ENCODE measurements around the gene PIGB. TPM values are rescaled to one million over a fixed set of nuclear protein-coding genes. Genes with fewer than 3 reads are reported as not detected.
A peak's percentile ranks its signal among the peaks of the same experiment; 100 is the strongest.
"Not testable (repeated sequence)": the region's sequence is repeated elsewhere in the genome, so short reads cannot be mapped to it uniquely, and the experiment has no call there.

PIGB gene
- total and polyA plus RNA-seq, 2 of the 4 experiments (the other 2 are of a cell fraction): 9.2 to 11.8 TPM

DNA sequence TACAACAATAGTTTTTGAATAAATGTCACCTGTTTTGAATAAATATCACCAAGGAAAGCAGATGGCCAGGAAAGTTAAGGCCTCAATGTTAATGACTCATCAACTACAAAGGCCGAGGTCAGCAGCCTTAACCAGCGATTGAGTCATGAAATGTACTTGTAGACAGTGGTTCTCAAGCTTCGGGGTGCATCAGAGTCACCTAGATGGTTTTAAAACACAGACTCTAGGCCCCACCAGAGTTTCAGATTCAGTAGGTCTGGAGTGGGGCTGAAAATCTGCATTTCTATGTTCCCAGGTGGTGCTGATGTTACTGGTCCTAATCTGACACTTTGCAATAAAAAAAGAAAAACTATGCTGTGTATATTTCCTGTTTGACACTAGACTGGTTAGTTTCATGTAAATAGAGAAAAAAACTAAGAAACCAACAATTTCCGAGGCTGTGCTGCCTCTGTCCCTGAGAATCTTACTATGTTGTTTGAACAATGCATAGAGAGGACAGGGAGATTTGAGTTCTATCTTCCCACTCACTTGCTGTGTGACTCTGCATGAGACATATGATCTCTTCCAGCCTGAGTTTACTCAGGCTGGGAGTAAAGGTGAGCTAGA lies 39.2 kb upstream of the PIGB start:
- no peak overlapping the region for H3K27ac ChIP-seq (ENCODE audit: insufficient read depth, low read length)

DNA sequence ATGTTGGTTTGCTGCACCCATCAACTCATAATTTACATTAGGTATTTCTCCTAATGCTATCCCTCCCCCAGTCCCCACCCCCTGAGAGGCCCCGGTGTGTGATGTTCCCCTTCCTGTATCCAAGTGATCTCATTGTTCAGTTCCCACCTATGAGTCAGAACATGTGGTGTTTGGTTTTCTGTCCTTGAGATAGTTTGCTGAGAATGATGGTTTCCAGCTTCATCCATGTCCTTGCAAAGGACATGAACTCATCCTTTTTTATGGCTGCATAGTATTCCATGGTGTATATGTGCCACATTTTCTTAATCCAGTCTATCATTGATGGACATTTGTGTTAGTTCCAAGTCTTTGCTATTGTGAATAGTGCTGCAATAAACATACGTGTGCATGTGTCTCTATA lies 38.4 kb upstream of the PIGB start:
- in situ Hi-C loops (cut with MboI; ENCODE audit: low sequenced_read_pairs): loop anchor here (5.0 kb wide), 1 partner anchor 58 kb away; no protein-coding TSS in a partner anchor
- H3K23ac ChIP-seq (ENCODE audit: low read depth, low read length); CTCF ChIA-PET; H3K9me3 ChIP-seq (ENCODE audit: control insufficient read depth, insufficient read depth, low read length); H3K4me2 ChIP-seq (ENCODE audit: low read depth, low read length); ATAC-seq (ENCODE audit: low read depth); H3K4ac ChIP-seq (ENCODE audit: low read depth, low read length); H4K91ac ChIP-seq (ENCODE audit: insufficient read depth, low read depth, low read length); H2AK9ac ChIP-seq (replicated peaks; ENCODE audit: low read depth, low read length, poor library complexity); dilution Hi-C loops (cut with HindIII; ENCODE audit: low sequenced_read_pairs, unreplicated experiment); H4K8ac ChIP-seq (ENCODE audit: low read depth in 2 of 2, low read length in 2 of 2); H3K9ac ChIP-seq (ENCODE audit: low read depth, low read length); H4K5ac ChIP-seq (ENCODE audit: low read depth, low read length); BruUV-seq (replicated peaks); H3K4me3 ChIP-seq (ENCODE audit: insufficient read depth, low read depth, low read length); H3K36me3 ChIP-seq (ENCODE audit: control insufficient read depth, insufficient read depth, low read length); H3K27ac ChIP-seq (ENCODE audit: insufficient read depth, low read length); H3K14ac ChIP-seq (replicated peaks; ENCODE audit: low read depth, low read length); H2BK15ac ChIP-seq (ENCODE audit: low read depth, low read length); H2BK20ac ChIP-seq (ENCODE audit: low read depth, low read length); intact Hi-C loops (cut with micrococcal nuclease); POLR2A ChIA-PET (ENCODE audit: unreplicated experiment); H2BK120ac ChIP-seq (ENCODE audit: low read depth, low read length); H3K27me3 ChIP-seq (ENCODE audit: control insufficient read depth, insufficient read depth, low read length); H3K18ac ChIP-seq (ENCODE audit: low read depth, low read length); H2AK5ac ChIP-seq (ENCODE audit: low read depth, low read length); H3K56ac ChIP-seq (ENCODE audit: extremely low read depth, insufficient read depth, low read length); H2AFZ ChIP-seq (replicated peaks; ENCODE audit: low read length, poor library complexity); H2BK5ac ChIP-seq (ENCODE audit: low read depth, low read length, poor library complexity, severe bottlenecking): not testable (repeated sequence)
- peak; percentile 34 for DNase-seq
- Histone ChIP-seq H3K4me1 (ENCODE audit: control insufficient read depth, insufficient read depth, low read length) (peaks cover 13% of the 10 kb centered on the region), H3K9me1 (ENCODE audit: insufficient read depth, low read length) (peaks cover 22% of the 10 kb centered on the region), H4K20me1 (ENCODE audit: insufficient read depth, low read length) (peaks cover 16% of the 10 kb centered on the region; the same call in 1 of the 2 replicates), H3K79me1 (ENCODE audit: low read depth in 1 of 2, low read length in 2 of 2) (peaks cover 22 to 54% of the 10 kb centered on the region in 2 experiments)
- WGBS, 2 experiments (ENCODE audit: extremely low coverage in 2 of 2, insufficient read length in 1 of 2): no CpG with 5 or more reads among the region's 2 CpGs

More for the DNA sequence above, 39.2 kb upstream of the PIGB start:
- H3K23ac ChIP-seq (ENCODE audit: low read depth, low read length): no peak overlapping the region
- peak overlapping the region; percentile 51; the same call in 1 of the 2 replicates for H4K5ac ChIP-seq (ENCODE audit: low read depth, low read length)
- H3K4me2 ChIP-seq (ENCODE audit: low read depth, low read length): peak overlapping the region; percentile 65; the same call in 1 of the 2 replicates
- peaks cover 13% of the 10 kb centered on the region for H3K4me1 ChIP-seq (ENCODE audit: control insufficient read depth, insufficient read depth, low read length)
- H4K91ac ChIP-seq (ENCODE audit: insufficient read depth, low read depth, low read length): no peak overlapping the region
- dilution Hi-C loops (cut with HindIII; ENCODE audit: low sequenced_read_pairs, unreplicated experiment): no loop called here
- H2AFZ ChIP-seq (replicated peaks; ENCODE audit: low read length, poor library complexity): no peak overlapping the region
- H3K9me3 ChIP-seq (ENCODE audit: control insufficient read depth, insufficient read depth, low read length): no peaks in the 10 kb centered on the region
- H4K20me1 ChIP-seq (ENCODE audit: insufficient read depth, low read length): peaks cover 16% of the 10 kb centered on the region; the same call in 1 of the 2 replicates
- no peaks in the 10 kb centered on the region for H3K27me3 ChIP-seq (ENCODE audit: control insufficient read depth, insufficient read depth, low read length)
- H3K14ac ChIP-seq (replicated peaks; ENCODE audit: low read depth, low read length): no peak overlapping the region
- no peak overlapping the region for H2AK9ac ChIP-seq (replicated peaks; ENCODE audit: low read depth, low read length, poor library complexity)
- H2BK5ac ChIP-seq (ENCODE audit: low read depth, low read length, poor library complexity, severe bottlenecking): peak overlapping the region; percentile 41
- H2AK5ac ChIP-seq (ENCODE audit: low read depth, low read length): peak overlapping the region; percentile 1; the same call in 1 of the 2 replicates
- H3K9me1 ChIP-seq (ENCODE audit: insufficient read depth, low read length): peaks cover 22% of the 10 kb centered on the region
- peak overlapping the region; percentile 36; the same call in 1 of the 2 replicates for H3K18ac ChIP-seq (ENCODE audit: low read depth, low read length)
- 0 out of 3 replicates have a peak overlapping the region, but pooled peaks have one; percentile 3 for H2BK15ac ChIP-seq (ENCODE audit: low read depth, low read length)
- H2BK20ac ChIP-seq (ENCODE audit: low read depth, low read length): peak overlapping the region; percentile 32; the same call in 1 of the 2 replicates
- ATAC-seq (ENCODE audit: low read depth) (peak; percentile 66), DNase-seq (peak; percentile 95)
- H3K9ac ChIP-seq (ENCODE audit: low read depth, low read length): no peak overlapping the region
- H3K56ac ChIP-seq (ENCODE audit: extremely low read depth, insufficient read depth, low read length): no peak overlapping the region
- H4K8ac ChIP-seq (ENCODE audit: low read depth in 2 of 2, low read length in 2 of 2): no peak overlapping the region
- TF ChIP-seq BHLHE40 (IDR thresholded peaks at IDR 0.05; ENCODE audit: low read depth, low read length): peak; percentile 23; the same call in 1 of the 2 replicates
- TF ChIP-seq FOS (IDR thresholded peaks at IDR 0.05; ENCODE audit: low read depth, low read length): peak; percentile 97
- TF ChIP-seq MAFK (IDR thresholded peaks at IDR 0.05; ENCODE audit: low read depth, low read length): peak; percentile 68
- TF ChIP-seq CEBPB (IDR thresholded peaks at IDR 0.05; ENCODE audit: low read depth, low read length): peak; percentile 32; the same call in 1 of the 2 replicates
- TF ChIP-seq RCOR1 (IDR thresholded peaks at IDR 0.05; ENCODE audit: insufficient replicate concordance, low read length): peak; percentile 98
- no peak for TF ChIP-seq POLR2A (IDR thresholded peaks at IDR 0.05; ENCODE audit: low read depth, low read length)
- no peaks in the 10 kb centered on the region; the same call in 1 of the 2 replicates for H3K36me3 ChIP-seq (ENCODE audit: control insufficient read depth, insufficient read depth, low read length)
- no TSS peak for BruUV-seq (replicated peaks)
- H3K4me3 ChIP-seq (ENCODE audit: insufficient read depth, low read depth, low read length): no peak overlapping the region
- H3K79me1 ChIP-seq (ENCODE audit: low read depth in 1 of 2, low read length in 2 of 2): peaks cover 22 to 51% of the 10 kb centered on the region in 2 experiments
- intact Hi-C loops (cut with micrococcal nuclease): no loop called here
- H2BK120ac ChIP-seq (ENCODE audit: low read depth, low read length): no peak overlapping the region
- peak overlapping the region; percentile 41; the same call in 1 of the 2 replicates for H3K4ac ChIP-seq (ENCODE audit: low read depth, low read length)
- ChIA-PET POLR2A (ENCODE audit: unreplicated experiment) (no interaction called here), CTCF (no interaction called here)
- no CpG with 5 or more reads among the region's 4 CpGs for WGBS, 2 experiments (ENCODE audit: extremely low coverage in 2 of 2, insufficient read length in 1 of 2)
- in situ Hi-C loops (cut with MboI; ENCODE audit: low sequenced_read_pairs): loop anchor here (5.0 kb wide), 1 partner anchor 58 kb away; no protein-coding TSS in a partner anchor

Measured in IMR-90 (cell line).